GM06990 (cell line): Measurements from ENCODE around the gene ZNF581.

ENCODE experiments used
- DNase-seq: peaks from one replicate; pipeline ENCODE4 v3.0.0-alpha.2; 2011; ENCODE audit not compliant: insufficient read length; ENCODE audit errors: extremely low read depth
- H3K27me3 ChIP-seq: replicated peaks from 2 replicates; pipeline ENCODE4 v1.6.0; 2011; ENCODE audit warnings: low read length; ENCODE audit not compliant: control insufficient read depth, insufficient read depth
- H3K36me3 ChIP-seq: 2 replicates; pipeline ENCODE4 v1.5.1; 2011; ENCODE audit warnings: low read length; ENCODE audit not compliant: control insufficient read depth, insufficient read depth
- H3K4me3 ChIP-seq: replicated peaks from 2 replicates; pipeline ENCODE4 v1.5.1; 2011; ENCODE audit warnings: low read depth, mild to moderate bottlenecking, control low read depth, low read length
- TF ChIP-seq, protein P1 (sequence below): IDR thresholded peaks from 2 replicates; pipeline ENCODE4 v1.5.1; 2011; ENCODE audit warnings: low read length, control low read depth, mild to moderate bottlenecking, inconsistent platforms; ENCODE audit not compliant: insufficient read depth, poor library complexity, severe bottlenecking

ZNF581 gene

DNA sequence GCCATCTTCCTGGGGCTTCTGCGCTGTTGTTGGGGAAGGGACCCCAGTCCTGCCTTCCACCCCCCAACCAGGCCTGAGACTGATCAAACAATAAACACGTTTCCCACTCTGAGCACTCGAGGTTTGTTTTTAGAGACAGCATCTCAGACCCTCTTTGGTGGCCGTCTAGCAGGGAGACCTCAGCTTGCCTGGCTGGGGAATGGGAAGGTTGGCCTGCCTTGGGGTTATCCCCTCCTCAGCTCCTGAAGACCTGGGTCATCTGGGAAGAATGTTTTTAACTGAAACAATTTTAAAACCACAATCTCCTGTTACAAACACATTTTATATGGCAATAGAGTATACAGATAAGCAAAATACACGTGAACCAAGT is 2.0 kb downstream of the ZNF581 start:
- Histone ChIP-seq H3K27me3 (no peaks in the 10 kb centered on the region), H3K4me3 (peak overlapping the region; percentile 90), H3K36me3 (peaks cover 11% of the 10 kb centered on the region)
- DNase-seq, result no peak
- TF ChIP-seq, protein P1, sequence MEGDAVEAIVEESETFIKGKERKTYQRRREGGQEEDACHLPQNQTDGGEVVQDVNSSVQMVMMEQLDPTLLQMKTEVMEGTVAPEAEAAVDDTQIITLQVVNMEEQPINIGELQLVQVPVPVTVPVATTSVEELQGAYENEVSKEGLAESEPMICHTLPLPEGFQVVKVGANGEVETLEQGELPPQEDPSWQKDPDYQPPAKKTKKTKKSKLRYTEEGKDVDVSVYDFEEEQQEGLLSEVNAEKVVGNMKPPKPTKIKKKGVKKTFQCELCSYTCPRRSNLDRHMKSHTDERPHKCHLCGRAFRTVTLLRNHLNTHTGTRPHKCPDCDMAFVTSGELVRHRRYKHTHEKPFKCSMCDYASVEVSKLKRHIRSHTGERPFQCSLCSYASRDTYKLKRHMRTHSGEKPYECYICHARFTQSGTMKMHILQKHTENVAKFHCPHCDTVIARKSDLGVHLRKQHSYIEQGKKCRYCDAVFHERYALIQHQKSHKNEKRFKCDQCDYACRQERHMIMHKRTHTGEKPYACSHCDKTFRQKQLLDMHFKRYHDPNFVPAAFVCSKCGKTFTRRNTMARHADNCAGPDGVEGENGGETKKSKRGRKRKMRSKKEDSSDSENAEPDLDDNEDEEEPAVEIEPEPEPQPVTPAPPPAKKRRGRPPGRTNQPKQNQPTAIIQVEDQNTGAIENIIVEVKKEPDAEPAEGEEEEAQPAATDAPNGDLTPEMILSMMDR, result no peak

DNA sequence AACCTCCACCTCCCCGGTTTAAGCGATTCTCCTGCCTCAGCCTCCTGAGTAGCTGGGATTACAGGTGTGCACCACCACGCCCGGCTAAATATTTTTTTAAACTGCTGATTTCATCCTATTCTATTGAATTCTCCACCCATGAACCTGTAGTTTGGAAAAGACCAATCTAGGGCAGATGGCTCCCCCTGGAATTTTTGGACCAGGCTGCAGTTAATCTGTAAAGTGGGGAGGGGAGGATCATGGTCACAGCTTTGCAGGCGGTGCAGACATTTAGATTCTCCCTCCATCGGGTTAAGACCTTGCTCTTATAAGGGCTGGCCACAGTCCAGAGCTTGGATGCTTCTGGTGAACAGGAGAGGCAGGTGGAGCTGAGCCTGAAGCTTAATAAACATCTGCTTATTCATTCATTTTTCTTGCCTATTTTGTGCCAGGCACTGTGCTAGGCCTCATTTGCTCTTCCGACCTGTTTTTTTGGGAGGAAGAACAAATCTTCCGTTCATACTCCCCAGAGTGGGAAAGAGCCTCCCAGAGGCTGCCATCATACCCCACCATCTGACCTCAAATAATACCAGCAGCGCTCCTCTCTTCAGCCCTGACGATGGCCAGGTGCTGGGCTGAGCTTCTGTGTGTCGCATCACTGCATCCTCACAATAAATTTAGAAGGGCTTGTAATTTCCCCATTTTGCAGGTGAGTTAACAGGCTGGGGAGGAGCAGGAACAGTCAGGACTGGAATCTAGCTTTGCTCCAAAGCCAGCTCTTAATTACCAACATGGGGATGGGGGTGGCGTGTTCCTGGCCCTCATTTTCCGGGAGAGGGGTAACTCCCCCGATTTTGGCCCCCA is 3.7 kb downstream of the ZNF581 start:
- no peak for DNase-seq
- Histone ChIP-seq H3K36me3 (peaks cover 11% of the 10 kb centered on the region), H3K4me3 (peak overlapping the region; percentile 83), H3K27me3 (no peaks in the 10 kb centered on the region)
- TF ChIP-seq, protein P1, result no peak

DNA sequence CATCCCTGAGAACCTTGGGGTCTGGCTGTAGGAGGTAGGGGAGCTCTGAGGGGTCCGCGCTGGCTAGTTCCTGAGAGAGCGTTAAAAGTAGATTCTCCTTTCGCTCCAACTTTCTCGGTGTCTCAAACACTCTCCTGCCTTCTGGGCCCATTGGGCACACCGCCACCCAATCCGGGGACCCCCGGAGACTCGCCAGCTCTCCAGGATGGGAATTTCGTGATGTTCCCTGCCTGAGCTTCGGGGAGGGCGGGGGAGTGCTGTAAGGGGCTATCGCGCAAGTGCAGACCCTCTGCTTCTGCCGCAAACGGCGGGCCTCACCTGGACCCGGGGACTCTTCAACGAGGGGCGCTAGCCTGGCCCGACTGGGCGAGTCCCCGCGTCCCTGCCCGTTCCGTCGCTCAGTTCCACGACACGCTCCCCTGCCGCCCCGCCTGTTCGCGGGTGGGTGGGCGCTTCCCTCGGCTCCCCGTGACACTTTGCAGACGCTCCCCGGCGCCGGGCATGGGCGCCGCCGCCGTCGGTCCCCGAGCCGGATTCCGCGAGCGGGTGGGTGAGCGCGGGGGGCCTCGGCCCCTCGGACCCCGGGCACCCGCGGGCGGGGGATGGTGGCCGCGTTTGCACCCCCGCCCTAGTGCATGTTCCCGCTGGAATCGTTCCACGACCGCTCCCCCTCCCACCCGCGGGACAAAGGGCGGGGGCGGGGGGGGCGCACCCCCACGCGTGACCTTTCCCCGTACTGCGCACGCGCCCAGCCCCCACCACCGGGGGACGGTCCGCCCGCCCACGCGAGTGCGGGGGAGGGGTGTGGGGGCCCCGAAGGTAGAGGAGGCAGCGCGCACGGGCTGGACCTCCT is 4.5 kb downstream of the ZNF581 start, which contains the start of gene CCDC106:
CCDC106 (plus strand) TSS at position 481 of the 853 bp plus-strand sequence. CDS start 835 bp downstream, outside the sequence.
- peaks cover 15% of the 10 kb centered on the region for H3K36me3 ChIP-seq
- H3K4me3 ChIP-seq, result peak within 1 kb of the TSS; percentile 83
- TF ChIP-seq, protein P1, result no peak
- no peaks in the 10 kb centered on the region for H3K27me3 ChIP-seq
- peak; percentile 85 for DNase-seq

DNA sequence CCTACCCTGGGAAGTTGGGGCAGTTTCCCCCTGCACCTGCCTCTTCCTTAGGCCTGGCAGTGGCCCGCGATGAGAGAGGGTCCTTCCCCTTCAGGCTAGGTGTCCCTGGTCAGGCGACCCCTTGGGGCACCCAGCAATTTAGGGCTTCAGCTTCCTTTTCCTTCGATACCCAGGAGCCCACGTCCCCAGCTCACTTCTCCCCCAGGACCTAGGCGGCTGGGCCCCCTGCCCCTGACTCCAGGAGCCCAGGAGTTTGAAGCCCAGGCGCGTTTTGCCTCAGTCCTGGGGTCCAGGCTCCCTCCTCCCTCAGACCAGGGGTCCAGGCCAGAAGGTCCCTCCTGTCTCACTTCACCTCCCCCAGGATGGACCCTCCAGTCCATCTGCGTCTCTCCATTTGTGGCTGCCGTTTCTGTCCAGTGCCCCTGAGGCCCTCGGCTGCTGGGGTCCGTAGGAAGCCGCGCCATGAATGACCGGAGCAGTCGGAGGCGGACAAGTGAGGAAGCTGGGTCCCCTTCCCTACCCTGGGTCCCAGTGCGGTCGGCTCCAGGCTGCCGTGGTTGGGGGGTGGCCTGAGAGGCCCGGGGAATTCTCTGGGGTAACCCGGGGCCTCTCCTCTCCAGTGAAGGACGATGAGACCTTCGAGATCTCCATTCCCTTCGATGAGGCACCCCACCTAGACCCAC is 5.3 kb downstream of the ZNF581 start:
- TF ChIP-seq, protein P1, result no peak
- no peaks in the 10 kb centered on the region for H3K27me3 ChIP-seq
- H3K4me3 ChIP-seq, result peak overlapping the region; percentile 83
- H3K36me3 ChIP-seq, result peaks cover 15% of the 10 kb centered on the region
- DNase-seq, result no peak

DNA sequence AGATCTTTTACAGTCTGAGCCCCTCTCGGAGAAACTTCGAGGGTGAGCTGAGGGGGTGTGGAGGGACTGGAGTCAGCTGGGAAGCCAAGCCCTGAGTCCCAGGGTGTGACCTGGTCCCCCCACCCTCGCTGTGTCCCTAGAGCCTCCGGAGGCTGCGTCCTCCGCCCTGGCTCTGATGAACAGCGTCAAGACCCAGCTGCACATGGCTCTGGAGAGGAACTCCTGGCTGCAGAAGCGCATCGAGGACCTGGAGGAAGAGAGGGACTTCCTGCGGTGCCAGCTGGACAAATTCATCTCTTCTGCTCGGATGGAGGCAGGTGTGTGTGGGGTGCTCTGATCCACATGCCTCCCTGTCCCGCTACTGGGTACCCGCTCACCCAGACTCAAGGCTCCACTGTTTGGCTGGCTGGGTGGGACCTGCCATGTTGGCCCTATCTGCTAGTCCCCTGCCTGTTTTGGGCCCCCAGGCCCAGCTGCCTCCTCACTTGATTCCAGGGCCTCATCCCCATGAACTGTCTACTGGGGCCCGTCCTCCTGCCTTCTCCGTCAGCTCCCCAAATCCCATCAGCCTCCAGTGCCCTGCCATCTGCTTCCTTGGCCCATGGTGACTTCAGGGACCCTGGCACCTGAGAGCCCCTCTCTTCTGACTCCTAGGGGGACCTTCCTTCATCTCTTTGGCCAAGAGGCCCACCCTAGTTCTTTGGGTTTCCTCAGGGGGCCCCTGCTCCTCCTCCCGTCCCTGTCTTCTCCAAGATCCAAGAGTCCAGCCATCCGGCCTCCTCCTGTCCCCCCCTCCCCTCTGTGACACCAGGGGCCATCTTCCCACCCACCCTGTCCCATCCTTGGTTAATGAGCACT is 6.0 kb downstream of the ZNF581 start:
- Histone ChIP-seq H3K4me3 (peak overlapping the region; percentile 83), H3K36me3 (peaks cover 15% of the 10 kb centered on the region), H3K27me3 (no peaks in the 10 kb centered on the region)
- TF ChIP-seq, protein P1, result no peak
- no peak for DNase-seq
